Measurements from ENCODE around the gene ADGRL3. TPM values are rescaled to one million over a fixed set of nuclear protein-coding genes. Genes with fewer than 3 reads are reported as not detected.

ADGRL3 gene
- total RNA-seq, 1 donor from 2014 or later = 0.33 TPM

DNA sequence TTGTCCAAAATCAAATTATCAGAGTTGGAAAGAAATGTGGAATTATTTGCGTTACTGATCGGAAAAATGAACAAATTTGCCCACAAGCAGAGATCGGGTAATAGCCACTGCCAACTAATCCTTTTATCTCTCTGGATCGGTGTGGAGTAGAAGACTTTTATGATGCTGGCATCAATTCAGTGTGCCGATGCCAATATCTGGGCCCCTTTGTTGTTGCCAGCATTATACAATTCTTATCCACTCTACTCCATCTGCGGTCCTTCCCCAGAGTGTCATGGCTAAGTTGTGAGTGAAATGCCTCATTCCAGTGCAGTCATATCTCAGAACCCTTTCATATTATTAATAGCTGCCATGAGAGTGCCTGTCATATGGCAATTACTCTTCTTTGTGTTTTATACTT, 660.2 kb downstream of the ADGRL3 start:
- DNase-seq (ENCODE audit: low spot score) = no peak
- ATAC-seq = no peak

DNA sequence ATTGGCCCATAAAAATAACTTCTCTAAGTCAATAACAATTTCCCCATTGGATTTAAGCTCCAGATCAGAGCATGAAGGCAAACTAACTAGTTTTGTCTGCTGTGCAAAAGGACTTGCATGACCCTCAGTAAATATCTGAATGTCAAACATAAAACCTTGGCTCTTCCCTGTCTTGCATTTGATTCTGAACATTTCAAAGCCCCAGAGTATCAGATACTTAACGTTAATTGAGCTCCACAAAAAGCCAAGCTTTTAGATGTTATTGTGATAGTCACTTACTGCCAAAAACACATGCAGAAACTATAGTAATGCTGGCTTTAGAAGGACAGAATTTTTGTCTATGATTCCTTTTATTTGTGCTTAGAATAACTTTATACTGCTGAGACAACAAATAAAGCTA, 664.2 kb downstream of the ADGRL3 start:
- DNase-seq (ENCODE audit: low spot score) (no peak), ATAC-seq (no peak)

DNA sequence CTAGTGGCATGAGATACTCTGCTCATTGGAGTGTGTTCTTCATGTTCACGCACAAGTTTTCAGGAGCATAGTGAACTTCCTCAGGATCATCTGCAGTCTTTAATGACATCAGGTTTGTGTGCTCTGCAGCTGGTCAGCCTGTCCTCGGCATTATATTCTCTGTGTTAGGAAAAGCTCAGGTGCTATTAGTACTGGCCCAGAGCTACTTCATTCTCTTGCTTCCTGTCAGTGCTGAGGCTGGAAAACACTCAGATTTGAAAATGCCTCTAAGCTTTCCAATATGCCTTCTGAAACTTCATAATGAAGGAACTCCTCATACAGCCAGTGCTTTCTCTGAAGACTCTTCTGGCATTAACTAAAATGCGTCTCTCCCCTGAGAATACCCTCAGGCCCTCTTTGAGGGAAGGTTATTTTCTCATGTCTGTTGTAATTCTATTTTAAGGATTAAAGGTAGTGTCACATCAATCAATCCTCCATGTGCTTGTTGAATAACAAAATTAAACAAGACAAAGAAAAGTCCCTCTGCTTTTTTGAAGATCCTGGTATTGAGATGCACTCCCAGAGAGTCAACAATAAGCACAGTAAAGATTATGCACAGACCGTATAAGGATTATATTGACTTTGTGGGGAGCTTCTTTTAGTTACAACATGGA, 666.4 kb downstream of the ADGRL3 start:
- DNase-seq (ENCODE audit: low spot score) (no peak), ATAC-seq (no peak)

DNA sequence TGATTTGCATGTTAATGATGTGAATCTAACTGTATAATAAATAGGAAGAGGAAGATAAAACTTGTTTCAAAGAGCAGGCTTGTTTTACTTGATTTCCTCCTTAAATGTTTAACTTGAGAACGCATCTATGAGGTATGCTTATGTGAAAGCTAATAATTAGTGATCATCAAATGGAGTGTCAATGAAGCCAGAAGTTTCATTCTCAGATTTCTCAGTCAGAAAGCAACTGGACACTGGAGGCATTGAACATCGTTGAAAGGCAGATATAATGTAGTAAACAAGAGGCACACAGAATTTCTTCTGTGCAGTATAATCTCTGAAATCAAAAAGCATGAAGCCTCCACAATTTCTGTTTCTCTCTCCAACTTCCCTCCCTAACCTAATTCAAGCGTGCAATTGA, 672.9 kb downstream of the ADGRL3 start:
- ATAC-seq = no peak
- DNase-seq (ENCODE audit: low spot score) = no peak

DNA sequence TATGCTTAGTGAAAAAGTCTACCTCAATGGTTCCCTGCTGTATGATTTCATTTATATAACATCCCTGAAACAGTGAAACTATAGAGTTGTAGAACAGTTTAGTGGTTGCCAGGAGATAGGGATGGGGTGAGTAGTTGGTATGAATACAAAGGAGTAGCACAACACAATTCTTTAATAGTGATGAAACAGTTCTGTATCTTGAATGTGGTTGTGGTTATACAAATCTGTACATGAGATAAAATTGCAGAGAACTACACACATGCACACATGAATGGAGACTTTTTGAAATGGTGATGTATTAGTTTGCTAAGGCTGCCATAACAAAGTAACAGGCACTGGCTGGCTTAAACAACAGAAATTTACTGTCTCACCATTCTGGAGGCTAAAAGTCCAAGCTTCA, 677.1 kb downstream of the ADGRL3 start:
- DNase-seq (ENCODE audit: low spot score) (no peak), ATAC-seq (no peak)

DNA sequence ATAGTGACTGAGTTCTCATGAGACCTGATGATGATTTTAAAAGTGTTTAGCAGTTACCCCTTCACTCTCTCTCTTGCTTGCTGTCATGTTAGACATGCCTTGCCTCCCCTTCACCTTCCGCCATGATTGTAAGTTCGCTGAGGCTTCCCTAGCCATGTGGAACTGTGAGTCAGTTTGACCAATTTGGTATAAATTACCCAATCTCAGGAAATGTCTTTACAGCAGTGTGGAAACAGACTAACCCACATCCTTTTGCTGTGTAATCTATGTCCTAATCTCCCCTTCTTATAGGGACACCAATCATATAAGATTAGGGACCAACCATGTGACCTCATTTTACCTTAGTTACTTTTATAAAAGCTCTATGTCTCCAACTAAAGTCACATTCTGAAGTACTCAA, 677.8 kb downstream of the ADGRL3 start:
- ATAC-seq (no peak), DNase-seq (ENCODE audit: low spot score) (no peak)

DNA sequence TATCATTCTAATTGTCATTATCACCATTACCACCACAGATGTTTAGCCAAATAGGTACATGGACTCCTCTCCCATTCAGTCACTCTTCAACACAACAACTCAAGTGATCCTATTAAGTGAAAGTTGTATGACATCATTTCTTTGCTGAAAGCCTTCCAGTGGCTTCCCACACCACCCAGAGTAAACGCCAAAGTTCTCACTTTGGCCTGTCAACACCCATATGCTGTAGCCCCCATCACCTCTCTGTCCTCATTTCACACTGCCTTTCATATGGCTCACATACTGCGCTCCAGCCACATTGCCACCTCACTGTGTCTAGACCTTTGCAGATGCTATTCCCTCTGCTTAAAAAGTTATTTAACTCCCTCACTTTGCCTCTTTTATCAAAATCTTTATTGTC, 682.3 kb downstream of the ADGRL3 start:
- ATAC-seq = no peak
- DNase-seq (ENCODE audit: low spot score) = no peak

DNA sequence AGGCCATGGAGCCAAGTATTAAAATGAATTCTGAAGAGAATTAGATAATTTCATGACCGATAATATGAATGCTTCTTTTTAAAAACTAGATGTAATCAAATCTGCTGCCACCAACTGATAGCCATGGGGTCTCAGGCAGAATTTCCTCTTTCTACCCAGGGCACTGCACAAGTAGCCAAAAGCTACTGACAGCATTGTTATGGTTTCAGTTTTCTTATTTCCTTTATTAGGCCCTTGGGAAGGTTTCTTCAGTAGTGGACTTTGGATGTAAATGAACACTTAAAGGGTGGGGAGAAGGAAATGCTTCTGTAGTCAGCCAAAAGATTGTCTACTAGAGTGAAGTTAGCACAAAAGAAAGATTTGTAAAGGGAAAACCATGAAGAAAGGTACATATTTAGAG, 686.0 kb downstream of the ADGRL3 start:
- no peak for DNase-seq (ENCODE audit: low spot score)
- ATAC-seq = no peak

DNA sequence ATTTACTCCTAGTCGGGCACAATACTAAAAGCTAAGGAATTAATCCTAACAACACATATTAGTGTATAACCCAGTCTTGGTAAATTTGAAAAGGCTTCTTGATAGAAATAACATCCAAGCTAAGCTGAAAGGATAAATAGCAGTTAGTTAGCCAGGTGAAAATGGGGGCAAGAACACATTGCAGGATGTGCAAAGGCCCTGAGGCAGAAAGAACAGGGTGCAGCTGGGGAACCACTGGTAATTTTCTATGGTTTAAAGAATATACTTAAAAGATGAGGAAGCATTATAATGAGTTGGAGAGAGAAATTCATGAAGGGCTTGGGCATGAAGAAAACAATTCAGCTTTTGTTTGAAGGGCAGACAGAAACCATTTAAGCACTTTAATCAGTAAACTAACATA, 689.0 kb downstream of the ADGRL3 start:
- no peak for DNase-seq (ENCODE audit: low spot score)
- ATAC-seq = no peak

DNA sequence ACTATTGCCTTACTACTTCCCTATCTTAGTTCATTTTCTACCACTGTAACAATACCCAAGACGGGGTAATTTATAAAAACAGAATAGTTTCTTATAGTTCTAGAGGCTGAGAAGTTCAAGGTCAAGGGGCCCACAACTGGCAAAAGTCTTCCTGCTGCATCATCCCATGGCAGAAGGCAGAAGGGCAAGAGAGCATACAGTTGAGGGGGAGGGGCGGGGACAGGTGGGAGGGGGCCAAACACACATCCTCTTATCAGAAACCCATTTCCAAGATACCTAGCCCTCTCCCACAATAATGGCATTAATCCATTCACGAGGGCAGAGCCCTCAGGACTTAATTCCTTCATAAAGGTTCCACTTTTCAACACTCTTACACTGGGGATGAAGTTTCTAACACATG, 690.2 kb downstream of the ADGRL3 start:
- no peak for DNase-seq (ENCODE audit: low spot score)
- no peak for ATAC-seq

DNA sequence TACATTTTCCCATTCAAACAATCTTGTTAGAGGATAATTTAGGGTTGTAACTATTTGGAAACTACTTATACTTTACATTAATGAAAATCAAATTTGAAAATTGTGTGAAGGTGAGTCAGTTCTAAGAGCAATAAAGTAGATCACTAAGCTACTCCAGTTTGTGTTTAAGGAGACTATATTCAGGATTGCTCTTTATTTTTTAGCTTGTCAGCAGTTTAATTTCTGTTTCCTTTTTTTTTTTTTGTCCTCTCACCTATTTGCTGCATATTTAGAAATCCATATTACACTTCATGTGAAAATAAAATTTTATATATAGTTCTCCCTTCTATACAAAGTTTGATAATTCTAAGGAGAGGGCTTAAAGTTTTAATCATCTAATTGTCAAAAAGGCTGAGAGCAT, 691.8 kb downstream of the ADGRL3 start:
- DNase-seq (ENCODE audit: low spot score) = no peak
- ATAC-seq = no peak

DNA sequence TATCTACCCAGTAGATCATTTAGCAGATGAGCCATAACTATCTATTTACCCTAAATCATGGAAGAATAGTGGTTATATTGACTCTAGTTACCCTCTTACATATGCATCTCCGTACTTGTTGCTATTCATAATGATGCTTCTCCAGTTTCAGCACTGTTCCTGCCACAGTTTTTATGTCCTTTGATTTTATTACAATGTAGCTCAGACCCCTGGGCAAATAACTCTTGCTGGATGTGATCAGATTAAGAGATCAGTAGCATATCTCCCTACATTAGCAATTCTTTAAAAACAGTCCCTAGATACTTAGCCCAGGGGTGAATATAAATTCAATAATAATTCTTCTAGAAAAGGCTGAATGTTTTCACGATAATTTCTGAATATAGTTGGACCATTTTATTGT, 696.5 kb downstream of the ADGRL3 start:
- no peak for ATAC-seq
- DNase-seq (ENCODE audit: low spot score) = no peak

DNA sequence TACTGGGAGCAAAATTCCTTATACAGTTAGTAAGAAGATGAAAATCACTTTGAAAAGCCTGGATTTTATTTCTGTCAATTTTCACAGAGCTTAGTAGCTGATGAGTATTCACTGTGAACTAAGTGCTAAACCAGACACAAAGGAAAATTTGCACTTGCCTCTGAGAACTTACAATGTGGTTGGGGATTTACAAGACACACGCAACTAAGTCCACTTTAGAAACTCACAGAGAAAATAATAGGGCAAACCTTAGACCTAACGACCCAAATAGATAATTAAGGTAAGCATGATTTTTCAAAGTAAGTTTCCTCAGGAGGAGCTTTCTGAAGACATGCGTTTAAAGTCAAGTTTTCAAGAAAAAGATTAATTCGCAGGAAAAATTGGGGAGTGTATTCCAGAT, 708.9 kb downstream of the ADGRL3 start:
- ATAC-seq (no peak), DNase-seq (ENCODE audit: low spot score) (no peak)

DNA sequence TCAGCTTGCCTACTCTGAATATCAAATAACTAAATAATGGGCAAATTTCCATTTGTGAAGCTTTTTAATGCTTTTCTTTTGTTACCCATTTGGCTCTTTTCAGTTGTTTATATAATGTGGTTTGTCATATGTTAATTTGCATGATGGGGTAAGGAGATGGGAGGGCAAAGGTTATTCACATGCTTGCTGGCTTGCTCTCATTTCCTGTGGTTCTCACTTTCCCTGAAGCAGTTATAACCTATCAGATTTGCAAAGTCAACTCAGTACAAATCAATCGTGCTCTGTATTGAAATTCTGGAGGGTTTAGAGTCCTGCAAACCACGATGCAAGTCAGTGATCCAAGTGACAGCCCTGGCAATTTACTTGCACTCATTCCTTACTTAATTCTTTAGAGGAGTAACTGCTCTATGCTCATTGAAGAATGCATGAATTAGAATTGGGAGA, 711.2 kb downstream of the ADGRL3 start:
- no peak for DNase-seq (ENCODE audit: low spot score)
- ATAC-seq = no peak

DNA sequence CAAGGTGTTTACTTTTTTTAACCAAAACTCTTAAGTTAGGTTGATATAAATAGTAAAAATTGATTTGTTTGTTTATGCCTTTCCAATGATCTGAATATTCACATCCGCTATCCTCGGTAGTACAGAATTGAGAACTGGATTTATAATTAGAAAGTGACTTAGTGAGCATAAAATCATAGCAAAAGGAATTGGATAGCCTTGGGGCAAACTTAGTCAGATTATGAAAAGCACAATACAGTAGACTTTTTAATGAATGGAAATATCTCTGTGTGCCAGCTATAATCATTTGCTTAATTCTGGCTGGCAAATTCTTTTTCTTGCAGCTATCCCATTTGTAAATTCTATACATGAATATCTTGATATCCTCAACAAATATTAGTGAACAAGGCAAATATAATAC, 713.5 kb downstream of the ADGRL3 start:
- DNase-seq (ENCODE audit: low spot score) (no peak), ATAC-seq (no peak)

DNA sequence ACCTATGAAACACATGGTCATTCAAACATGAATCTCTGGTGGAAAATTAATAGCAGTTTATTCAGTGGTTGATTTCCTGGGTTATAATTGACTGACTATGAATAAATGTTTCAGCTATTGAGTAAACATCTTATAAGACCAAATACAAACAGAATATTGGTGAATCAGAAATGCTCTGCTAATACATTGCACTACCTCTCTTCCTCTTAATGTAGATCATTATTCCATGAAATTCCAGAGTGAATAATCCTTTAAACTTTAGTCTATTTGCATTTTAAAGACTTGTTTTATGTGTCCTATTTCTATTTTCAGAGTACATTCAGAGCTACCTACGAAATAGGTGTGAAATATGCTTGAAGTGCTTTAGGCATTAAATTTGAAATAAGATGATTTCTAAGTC, 715.4 kb downstream of the ADGRL3 start:
- ATAC-seq = no peak
- DNase-seq (ENCODE audit: low spot score) = no peak

DNA sequence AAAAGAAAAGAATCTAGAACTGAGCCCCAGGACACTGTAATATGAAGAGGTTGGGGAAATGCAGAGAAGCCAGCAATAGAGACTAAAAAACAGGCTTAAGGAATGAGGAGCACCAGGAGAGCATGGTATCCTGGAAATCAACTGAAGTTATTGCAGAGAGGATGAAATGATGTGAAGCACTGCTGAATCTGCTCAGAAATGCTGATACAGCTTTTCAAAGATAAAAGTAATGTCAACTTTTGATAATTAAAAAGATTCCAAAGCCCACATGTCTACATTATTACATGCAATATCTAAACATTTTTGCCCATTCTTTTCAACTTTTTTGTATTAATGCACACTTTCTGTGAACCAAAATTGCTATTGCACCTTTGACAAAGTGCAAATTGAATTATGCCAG, 718.4 kb downstream of the ADGRL3 start:
- DNase-seq (ENCODE audit: low spot score) = no peak
- no peak for ATAC-seq

DNA sequence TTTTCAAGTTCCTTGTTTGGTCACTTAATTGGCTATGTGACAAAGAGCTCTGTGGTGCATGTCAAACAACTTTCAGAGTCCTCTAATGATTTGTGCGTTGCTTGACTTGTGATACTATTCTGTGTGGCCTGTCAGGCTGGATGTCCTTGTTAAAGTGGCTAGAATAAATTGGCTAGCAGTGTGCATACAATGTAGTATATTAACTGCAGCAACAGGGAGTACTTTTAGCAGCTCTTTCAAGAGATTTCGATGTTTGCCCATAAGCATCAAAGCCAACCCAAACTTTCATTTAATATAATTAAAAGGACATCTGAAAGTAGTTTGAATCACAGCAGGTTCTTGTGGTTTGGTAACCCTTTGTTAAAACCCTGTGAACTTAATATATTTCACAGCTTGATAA, 718.9 kb downstream of the ADGRL3 start:
- no peak for ATAC-seq
- no peak for DNase-seq (ENCODE audit: low spot score)

DNA sequence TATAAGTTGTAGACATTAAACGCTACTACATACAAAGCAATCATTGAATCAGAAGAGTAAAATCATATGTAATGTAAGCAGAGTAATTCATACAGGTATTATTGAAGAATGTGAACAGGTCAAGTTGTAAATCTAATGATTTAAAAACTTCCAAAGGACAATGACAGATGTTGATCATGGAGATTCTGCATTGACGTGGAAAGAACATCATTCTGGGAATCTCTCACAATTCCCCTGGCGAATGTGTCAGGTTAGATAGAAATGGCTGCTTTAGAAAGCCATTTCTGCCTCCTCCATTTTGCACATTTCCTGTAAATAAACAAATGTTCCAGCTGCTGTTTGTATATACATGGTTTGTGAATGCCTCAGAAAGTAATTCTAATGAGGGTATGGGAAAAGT, 719.4 kb downstream of the ADGRL3 start:
- no peak for DNase-seq (ENCODE audit: low spot score)
- ATAC-seq = no peak

DNA sequence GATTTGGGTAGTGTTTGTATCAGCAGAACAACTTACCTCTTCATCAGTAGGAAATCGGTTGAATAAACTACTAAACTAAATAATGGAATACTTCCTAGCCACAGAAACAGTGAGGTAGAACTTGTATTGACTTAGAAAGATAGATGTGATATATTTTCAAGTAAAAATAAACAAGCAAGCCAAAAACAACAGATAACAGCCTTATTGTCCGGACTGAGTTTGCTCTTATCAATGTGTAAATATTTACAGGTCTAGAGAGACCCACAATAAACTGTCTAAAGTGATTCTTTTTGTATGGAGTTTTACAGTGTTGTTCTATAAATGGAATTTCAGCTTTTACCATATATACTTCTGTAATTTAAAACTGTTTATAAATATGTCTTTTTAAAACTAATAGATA, 721.8 kb downstream of the ADGRL3 start:
- no peak for ATAC-seq

DNA sequence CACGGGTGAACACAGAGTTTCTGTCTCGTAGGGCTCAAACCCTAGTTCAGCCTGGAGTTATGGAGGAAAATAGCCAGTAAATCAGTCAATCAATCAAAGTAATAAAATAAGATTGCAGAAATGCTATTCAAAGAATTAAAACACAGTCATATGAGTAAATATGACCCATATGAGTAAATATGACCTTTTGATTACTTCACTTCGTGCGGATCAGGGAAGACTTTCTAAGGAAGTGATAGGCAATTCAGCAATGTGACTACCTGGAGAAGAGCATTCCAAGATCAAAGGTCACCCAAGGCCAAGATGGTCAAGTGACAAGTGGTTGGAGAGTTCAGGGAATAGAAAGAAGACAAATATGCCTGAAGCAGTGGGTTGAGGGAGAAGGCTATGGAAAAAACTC, 722.6 kb downstream of the ADGRL3 start:
- ATAC-seq (no peak), DNase-seq (ENCODE audit: low spot score) (no peak)

More for the DNA sequence above, 721.8 kb downstream of the ADGRL3 start:
- DNase-seq (ENCODE audit: low spot score) = no peak

DNA sequence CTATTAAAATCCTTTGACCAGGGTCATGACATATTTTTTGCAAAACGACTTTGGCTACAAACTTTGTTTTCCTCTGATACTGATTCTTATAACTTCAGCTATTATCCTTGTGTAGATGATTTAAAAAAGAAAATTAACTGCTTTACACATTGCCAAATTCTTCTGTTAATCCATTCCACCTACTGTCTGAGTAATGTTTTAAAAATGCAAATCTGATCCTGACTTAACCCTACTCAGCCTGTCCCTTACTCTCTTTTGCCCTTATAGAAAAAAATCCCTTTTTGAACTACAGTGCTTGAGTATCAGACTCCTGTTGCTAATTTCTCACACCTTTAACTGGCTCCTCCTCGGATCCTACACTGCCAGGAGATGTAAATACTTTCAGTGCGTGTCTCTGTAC, 723.1 kb downstream of the ADGRL3 start:
- no peak for DNase-seq (ENCODE audit: low spot score)

DNA sequence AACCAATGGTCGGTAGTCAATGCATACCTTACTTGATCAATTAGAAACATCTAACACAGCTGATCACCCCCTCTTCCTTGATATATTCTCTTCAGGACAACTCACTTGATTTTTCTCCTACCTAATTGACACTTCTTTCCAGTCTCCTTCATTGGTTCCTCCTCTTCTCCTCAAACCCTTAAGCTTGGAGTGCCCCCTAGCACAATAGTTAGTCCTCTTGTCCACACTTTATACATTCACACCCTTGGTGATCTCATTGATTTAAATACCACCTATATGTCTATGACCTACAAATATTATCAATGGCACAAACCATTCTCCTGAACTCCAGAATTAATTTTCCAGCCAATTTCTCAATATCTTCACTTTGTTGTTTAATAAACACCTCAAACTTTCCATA, 724.0 kb downstream of the ADGRL3 start:
- ATAC-seq (no peak), DNase-seq (ENCODE audit: low spot score) (no peak)

More for the DNA sequence above, 723.1 kb downstream of the ADGRL3 start:
- no peak for ATAC-seq

DNA sequence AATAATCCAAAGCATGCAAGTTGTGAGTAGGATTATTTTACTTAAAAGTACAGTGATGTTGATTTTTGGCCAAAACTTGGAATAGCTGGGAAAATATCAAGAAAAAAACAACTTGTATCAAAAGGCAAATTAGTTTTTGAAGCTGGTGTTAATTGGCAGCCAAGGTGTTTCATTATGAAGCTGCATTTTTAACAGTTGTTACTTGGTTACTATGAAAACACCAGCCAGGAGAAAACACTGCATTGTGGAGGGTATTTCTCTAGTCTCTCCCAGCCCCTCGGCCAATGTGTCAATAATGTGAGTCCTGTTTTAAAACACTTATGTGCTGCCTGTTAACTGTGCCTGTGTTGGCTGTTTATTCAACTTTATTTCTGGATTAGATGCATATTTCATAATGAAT, 733.4 kb downstream of the ADGRL3 start:
- no peak for ATAC-seq
- DNase-seq (ENCODE audit: low spot score) = no peak
